ENCODE results near the gene GSDME. TPM values are rescaled to one million over a fixed set of nuclear protein-coding genes. Genes with fewer than 3 reads are reported as not detected.

GSDME gene
- total RNA-seq, 1 donor from 2014 or later = 27.7 TPM

GRCh38 chr7:24653316-24654085 is 103.8 kb downstream of the GSDME start:
- no peaks in the 10 kb centered on the region for H3K36me3 ChIP-seq (ENCODE audit: insufficient read depth, low read length)
- H3K4me1 ChIP-seq (ENCODE audit: insufficient read depth, low read length) = no peaks in the 10 kb centered on the region
- DNase-seq (ENCODE audit: low read depth) = peak; percentile 2
- H3K9ac ChIP-seq (ENCODE audit: low read length) = no peak overlapping the region
- no peak overlapping the region for H2AFZ ChIP-seq (ENCODE audit: low read depth, low read length)
- no peak for FAIRE-seq
- H3K4me3 Mint-ChIP-seq (ENCODE audit: unreplicated experiment) = no peak overlapping the region
- peak overlapping the region; percentile 21 for H3K4me3 ChIP-seq (ENCODE audit: insufficient read depth, low read depth, low read length)
- no peak overlapping the region for H3K27ac ChIP-seq (ENCODE audit: low read depth, low read length)
- no peaks in the 10 kb centered on the region for H3K79me2 ChIP-seq (ENCODE audit: insufficient read depth, low read length)
- H3K4me1 Mint-ChIP-seq (ENCODE audit: low read depth, unreplicated experiment) = peaks cover 11% of the 10 kb centered on the region
- no peaks in the 10 kb centered on the region for H3K9me3 Mint-ChIP-seq (ENCODE audit: unreplicated experiment)
- no peaks in the 10 kb centered on the region for H3K36me3 Mint-ChIP-seq (ENCODE audit: low read depth, unreplicated experiment)
- no peaks in the 10 kb centered on the region for H3K27me3 ChIP-seq (ENCODE audit: insufficient read depth, low read length)
- no peaks in the 10 kb centered on the region for H3K9me3 ChIP-seq (ENCODE audit: insufficient read depth, low read depth, low read length)
- no peaks in the 10 kb centered on the region for H3K27me3 Mint-ChIP-seq (ENCODE audit: low read depth, unreplicated experiment)
- TF ChIP-seq EZH2 (IDR thresholded peaks at IDR 0.05; ENCODE audit: insufficient read depth, low read length) (no peak), CTCF (IDR thresholded peaks at IDR 0.05; ENCODE audit: insufficient read depth, low read depth, low read length) (no peak)
- H3K4me2 ChIP-seq (ENCODE audit: low read length) = peak overlapping the region; percentile 64
- H3K27ac Mint-ChIP-seq (ENCODE audit: unreplicated experiment) = no peak overlapping the region
- H4K20me1 ChIP-seq (ENCODE audit: insufficient read depth, low read length) = no peaks in the 10 kb centered on the region

GRCh38 chr7:24652251-24652939 is 104.9 kb downstream of the GSDME start:
- H3K4me2 ChIP-seq (ENCODE audit: low read length) = no peak overlapping the region
- Mint-ChIP-seq H3K27me3 (ENCODE audit: low read depth, unreplicated experiment) (no peaks in the 10 kb centered on the region), H3K36me3 (ENCODE audit: low read depth, unreplicated experiment) (no peaks in the 10 kb centered on the region), H3K4me1 (ENCODE audit: low read depth, unreplicated experiment) (peaks cover 8% of the 10 kb centered on the region), H3K4me3 (ENCODE audit: unreplicated experiment) (no peak overlapping the region), H3K27ac (ENCODE audit: unreplicated experiment) (no peak overlapping the region), H3K9me3 (ENCODE audit: unreplicated experiment) (no peaks in the 10 kb centered on the region)
- TF ChIP-seq EZH2 (IDR thresholded peaks at IDR 0.05; ENCODE audit: insufficient read depth, low read length) = no peak
- no peak for TF ChIP-seq CTCF (IDR thresholded peaks at IDR 0.05; ENCODE audit: insufficient read depth, low read depth, low read length)
- H3K79me2 ChIP-seq (ENCODE audit: insufficient read depth, low read length) = no peaks in the 10 kb centered on the region
- FAIRE-seq (no peak), DNase-seq (ENCODE audit: low read depth) (no peak)
- no peaks in the 10 kb centered on the region for H3K27me3 ChIP-seq (ENCODE audit: insufficient read depth, low read length)
- no peaks in the 10 kb centered on the region for H3K4me1 ChIP-seq (ENCODE audit: insufficient read depth, low read length)
- no peaks in the 10 kb centered on the region for H3K36me3 ChIP-seq (ENCODE audit: insufficient read depth, low read length)
- no peaks in the 10 kb centered on the region for H4K20me1 ChIP-seq (ENCODE audit: insufficient read depth, low read length)
- H3K9me3 ChIP-seq (ENCODE audit: insufficient read depth, low read depth, low read length) = no peaks in the 10 kb centered on the region
- H3K9ac ChIP-seq (ENCODE audit: low read length) = no peak overlapping the region
- no peak overlapping the region for H3K4me3 ChIP-seq (ENCODE audit: insufficient read depth, low read depth, low read length)
- H2AFZ ChIP-seq (ENCODE audit: low read depth, low read length) = no peak overlapping the region
- no peak overlapping the region for H3K27ac ChIP-seq (ENCODE audit: low read depth, low read length)

Other genes starting within 250 kb of the GSDME start
- gene PALS2, start 184.0 kb downstream of the GSDME start, total RNA-seq = 30.1 and 32.7 TPM in 2 replicates
- gene OSBPL3, start 222.7 kb upstream of the GSDME start, total RNA-seq = 51.6 and 62.9 TPM in 2 replicates

Measured in astrocyte (in vitro differentiated cells and primary cell).